ENCODE results near the gene BTBD6. TPM values are rescaled to one million over a fixed set of nuclear protein-coding genes. Genes with fewer than 3 reads are reported as not detected.

BTBD6 gene
- total and polyA plus RNA-seq, 2 experiments from 2014 or later = 42.2 to 47.5 TPM

GRCh38 chr14:105200074-105200473 is 48.3 kb upstream of the BTBD6 start:
- Histone ChIP-seq H3K9me2 (replicated peaks; ENCODE audit: insufficient read depth) (no peaks in the 10 kb centered on the region), H3K4me2 (no peak overlapping the region), H2AFZ (no peak overlapping the region), H3K36me3 (replicated peaks; ENCODE audit: insufficient read depth, low read depth) (no peaks in the 10 kb centered on the region), H3K27ac (no peak overlapping the region), H4K20me1 (ENCODE audit: insufficient read depth, poor library complexity, severe bottlenecking) (no peaks in the 10 kb centered on the region), H3K79me2 (no peaks in the 10 kb centered on the region), H3K4me3 (no peak overlapping the region), H3K9me3 (ENCODE audit: low read depth) (no peaks in the 10 kb centered on the region), H3K27me3 (peaks cover 31% of the 10 kb centered on the region), H3K4me1 (ENCODE audit: insufficient read depth) (peaks cover 24% of the 10 kb centered on the region)
- DNase-seq (ENCODE audit: low spot score) = no peak
- TF ChIP-seq EZH2 (IDR thresholded peaks at IDR 0.05; ENCODE audit: borderline replicate concordance) (no peak), CTCF (IDR thresholded peaks at IDR 0.05; ENCODE audit: poor library complexity) (no peak), EZH2phosphoT487 (IDR thresholded peaks at IDR 0.05; ENCODE audit: low read depth, severe bottlenecking, unreplicated experiment) (no peak)
- 83% methylated on average over 10 of the region's 10 CpGs for WGBS (ENCODE audit: low lambda C conversion rate, missing lambda C conversion rate)

GRCh38 chr14:105200641-105201040 is 47.7 kb upstream of the BTBD6 start:
- H4K20me1 ChIP-seq (ENCODE audit: insufficient read depth, poor library complexity, severe bottlenecking) = no peaks in the 10 kb centered on the region
- WGBS (ENCODE audit: low lambda C conversion rate, missing lambda C conversion rate) = 98% methylated on average over 16 of the region's 16 CpGs
- no peaks in the 10 kb centered on the region for H3K9me3 ChIP-seq (ENCODE audit: low read depth)
- TF ChIP-seq EZH2phosphoT487 (IDR thresholded peaks at IDR 0.05; ENCODE audit: low read depth, severe bottlenecking, unreplicated experiment) (no peak), EZH2 (IDR thresholded peaks at IDR 0.05; ENCODE audit: borderline replicate concordance) (no peak), CTCF (IDR thresholded peaks at IDR 0.05; ENCODE audit: poor library complexity) (no peak)
- no peak for DNase-seq (ENCODE audit: low spot score)
- no peaks in the 10 kb centered on the region for H3K79me2 ChIP-seq
- H3K27me3 ChIP-seq = peaks cover 26% of the 10 kb centered on the region
- no peak overlapping the region for H3K4me2 ChIP-seq
- H3K4me1 ChIP-seq (ENCODE audit: insufficient read depth) = peaks cover 24% of the 10 kb centered on the region
- no peak overlapping the region for H3K4me3 ChIP-seq
- H2AFZ ChIP-seq = no peak overlapping the region
- H3K9me2 ChIP-seq (replicated peaks; ENCODE audit: insufficient read depth) = no peaks in the 10 kb centered on the region
- H3K36me3 ChIP-seq (replicated peaks; ENCODE audit: insufficient read depth, low read depth) = no peaks in the 10 kb centered on the region
- H3K27ac ChIP-seq = no peak overlapping the region

GRCh38 chr14:105201156-105201924 is 47.0 kb upstream of the BTBD6 start:
- no peaks in the 10 kb centered on the region for H4K20me1 ChIP-seq (ENCODE audit: insufficient read depth, poor library complexity, severe bottlenecking)
- H3K4me1 ChIP-seq (ENCODE audit: insufficient read depth) = peaks cover 17% of the 10 kb centered on the region
- no peak overlapping the region for H3K4me2 ChIP-seq
- DNase-seq (ENCODE audit: low spot score) = no peak
- H3K79me2 ChIP-seq = no peaks in the 10 kb centered on the region
- 76% methylated on average over 28 of the region's 28 CpGs for WGBS (ENCODE audit: low lambda C conversion rate, missing lambda C conversion rate)
- no peak overlapping the region for H2AFZ ChIP-seq
- no peaks in the 10 kb centered on the region for H3K9me3 ChIP-seq (ENCODE audit: low read depth)
- no peak overlapping the region for H3K4me3 ChIP-seq
- H3K36me3 ChIP-seq (replicated peaks; ENCODE audit: insufficient read depth, low read depth) = no peaks in the 10 kb centered on the region
- H3K27ac ChIP-seq = no peak overlapping the region
- H3K27me3 ChIP-seq = peaks cover 19% of the 10 kb centered on the region
- no peaks in the 10 kb centered on the region for H3K9me2 ChIP-seq (replicated peaks; ENCODE audit: insufficient read depth)
- no peak for TF ChIP-seq CTCF (IDR thresholded peaks at IDR 0.05; ENCODE audit: poor library complexity)
- no peak for TF ChIP-seq EZH2phosphoT487 (IDR thresholded peaks at IDR 0.05; ENCODE audit: low read depth, severe bottlenecking, unreplicated experiment)
- no peak for TF ChIP-seq EZH2 (IDR thresholded peaks at IDR 0.05; ENCODE audit: borderline replicate concordance)
